HCT116 (cell line): Measurements from ENCODE around the gene GRM1. TPM values are rescaled to one million over a fixed set of nuclear protein-coding genes. Genes with fewer than 3 reads are reported as not detected.

Experiments
- ATAC-seq: fragments of 200-7000 bp; cut with Tn5 transposase; 2 replicates; pipeline ENCODE4 v1.9.1; 2020; ENCODE audit warnings: mild to moderate bottlenecking, moderate library complexity
- BruUV-seq: library from RNA; stranded (reverse); fragments of 400-500 nt; replicated peaks from 2 replicates; lab custom pipeline; 2021; lab: Mats Ljungman, UMichigan
- CTCF ChIA-PET: fragments of 300-600 bp; sonication (Branson Sonifier 250); formaldehyde crosslinking; loops from one replicate; lab custom pipeline; 2021; ENCODE audit warnings: antibody characterized with exemption; lab: Charles Lee
- POLR2A ChIA-PET: fragments of 300-600, 350-600 bp; sonication (Branson Sonifier 250); formaldehyde crosslinking; loops from one replicate; lab custom pipeline; 2021; ENCODE audit warnings: antibody characterized with exemption; lab: Charles Lee
- RAD21 ChIA-PET, 2 experiments: fragments of 300-600 bp; sonication (Branson Sonifier 250); formaldehyde crosslinking; loops; one replicate each; lab custom pipeline; 2023; ENCODE audit warnings: low total read pairs in 2 of 2; ENCODE audit not compliant: uncharacterized antibody in 2 of 2, unreplicated experiment in 2 of 2, low non-redundant PET in 1 of 2; lab: Charles Lee
- DNase-seq: peaks from one replicate; pipeline ENCODE4 v3.0.0-alpha.2; 2010; ENCODE audit warnings: low read depth, low spot score
- H2AFZ ChIP-seq: fragments of 200-600 bp; shearing (Covaris generic), sonication (generic); 2 replicates; pipeline ENCODE4 v1.6.1; 2017; ENCODE audit warnings: low read depth, mixed run types, mixed read lengths, antibody characterized with exemption, low read length; ENCODE audit not compliant: poor library complexity, severe bottlenecking
- H3K27ac ChIP-seq: 2 replicates; pipeline ENCODE4 v1.5.1; 2012; ENCODE audit warnings: low read depth, low read length
- H3K27me3 ChIP-seq: fragments of 200-600 bp; sonication (generic); 2 replicates; pipeline ENCODE4 v1.6.1; 2016; ENCODE audit warnings: mixed run types, low read length, mixed read lengths; ENCODE audit not compliant: insufficient read depth
- H3K36me3 ChIP-seq, 2 experiments: fragments of 200-500 bp in 1 of 2; fragments of 200-600 bp in 1 of 2; sonication (Bioruptor generic) in 1 of 2; sonication (generic) in 1 of 2; 2 replicates each; pipeline versions ENCODE4 v1.5.1 to v1.6.1; 2014 to 2016; ENCODE audit warnings: low read length in 2 of 2, inconsistent platforms in 1 of 2, mixed read lengths in 1 of 2, mixed run types in 1 of 2; ENCODE audit not compliant: insufficient read depth in 2 of 2, control insufficient read depth in 1 of 2
- H3K4me1 ChIP-seq, 2 experiments: fragments of 200-600 bp in 1 of 2; sonication (generic) in 1 of 2; 2 replicates each; pipeline versions ENCODE4 v1.5.1 to v1.6.1; 2012 to 2017; ENCODE audit warnings: low read length in 2 of 2, inconsistent platforms in 1 of 2, mild to moderate bottlenecking in 1 of 2, mixed read lengths in 1 of 2, mixed run types in 1 of 2, moderate library complexity in 1 of 2; ENCODE audit not compliant: insufficient read depth in 2 of 2, control insufficient read depth in 1 of 2
- H3K4me2 ChIP-seq: fragments of 200-600 bp; sonication (generic); 2 replicates; pipeline ENCODE4 v1.6.1; 2017; ENCODE audit warnings: mixed run types, low read length, mixed read lengths
- H3K4me3 ChIP-seq, 2 experiments: fragments of 200-600 bp in 1 of 2; sonication (generic) in 1 of 2; replicated peaks in 1 of 2; 2 replicates each; pipeline ENCODE4 v1.5.1; 2011 to 2016; ENCODE audit warnings: low read length in 2 of 2, control low read depth in 1 of 2, low read depth in 1 of 2, mild to moderate bottlenecking in 1 of 2, mixed read lengths in 1 of 2, mixed run types in 1 of 2
- H3K79me2 ChIP-seq: fragments of 200-600 bp; sonication (generic); 2 replicates; pipeline ENCODE4 v1.6.1; 2017; ENCODE audit warnings: mild to moderate bottlenecking, mixed run types, low read length, moderate library complexity, mixed read lengths; ENCODE audit not compliant: insufficient read depth
- H3K9ac ChIP-seq: fragments of 200-600 bp; sonication (generic); 2 replicates; pipeline ENCODE4 v1.6.1; 2016; ENCODE audit warnings: low read length, mixed read lengths
- H3K9me2 ChIP-seq: fragments of 200-600 bp; sonication (generic), shearing (Covaris generic); 2 replicates; pipeline ENCODE4 v1.6.1; 2017; ENCODE audit warnings: mixed run types, mild to moderate bottlenecking, moderate library complexity; ENCODE audit not compliant: insufficient read depth
- H3K9me3 ChIP-seq, 2 experiments: fragments of 200-500 bp in 1 of 2; fragments of 200-600 bp in 1 of 2; sonication (Bioruptor generic) in 1 of 2; sonication (generic) in 1 of 2; 2 replicates each; pipeline ENCODE4 v1.6.1; 2014 to 2017; ENCODE audit warnings: low read length in 2 of 2, mixed read lengths in 2 of 2, inconsistent platforms in 1 of 2, low read depth in 1 of 2, mild to moderate bottlenecking in 1 of 2, mixed run types in 1 of 2, moderate library complexity in 1 of 2; ENCODE audit not compliant: control insufficient read depth in 1 of 2, insufficient read depth in 1 of 2
- H4K20me1 ChIP-seq: fragments of 200-600 bp; sonication (generic), shearing (Covaris generic); 2 replicates; pipeline ENCODE4 v1.6.1; 2017; ENCODE audit warnings: mixed run types, mild to moderate bottlenecking, moderate library complexity; ENCODE audit not compliant: insufficient read depth
- ATF3 ChIP-seq: IDR thresholded peaks from 2 replicates; pipeline ENCODE4 v1.6.1; 2012
- CEBPB ChIP-seq: IDR thresholded peaks from 2 replicates; pipeline ENCODE4 v1.6.1; 2012; ENCODE audit warnings: low read depth
- CTCF ChIP-seq, 3 experiments: fragments of 200-600 bp in 1 of 3; sonication (generic) in 1 of 3; IDR thresholded peaks in 2 of 3; conservative IDR thresholded peaks in 1 of 3; 2 replicates each; pipeline ENCODE4 v1.5.1; 2012 to 2017; ENCODE audit warnings: low read depth in 2 of 3, low read length in 2 of 3, antibody characterized with exemption in 1 of 3, borderline replicate concordance in 1 of 3, control low read depth in 1 of 3, mild to moderate bottlenecking in 1 of 3, mixed read lengths in 1 of 3, mixed run types in 1 of 3, moderate library complexity in 1 of 3; ENCODE audit not compliant: insufficient read depth in 1 of 3
- EGR1 ChIP-seq: IDR thresholded peaks from 2 replicates; pipeline ENCODE4 v1.6.1; 2012; ENCODE audit warnings: low read depth
- EZH2 ChIP-seq: fragments of 200-600 bp; sonication (generic); IDR thresholded peaks from 2 replicates; pipeline ENCODE4 v1.6.1; 2017; ENCODE audit warnings: antibody characterized with exemption, mixed run types
- EZH2phosphoT487 ChIP-seq: fragments of 200-600 bp; IDR thresholded peaks from 2 replicates; pipeline ENCODE4 v1.6.1; 2018; ENCODE audit warnings: antibody characterized with exemption, borderline replicate concordance
- FOSL1 ChIP-seq: IDR thresholded peaks from 2 replicates; pipeline ENCODE4 v1.6.1; 2012; ENCODE audit warnings: low read depth
- JUND ChIP-seq: IDR thresholded peaks from 2 replicates; pipeline ENCODE4 v1.6.1; 2012
- MAX ChIP-seq: IDR thresholded peaks from 2 replicates; pipeline ENCODE4 v1.6.1; 2012
- POLR2A ChIP-seq: IDR thresholded peaks from 2 replicates; pipeline ENCODE4 v1.7.0; 2011; ENCODE audit warnings: borderline replicate concordance; ENCODE audit not compliant: insufficient read depth, insufficient read length; ENCODE audit errors: extremely low read depth
- POLR2AphosphoS5 ChIP-seq: IDR thresholded peaks from 2 replicates; pipeline ENCODE4 v1.6.1; 2011; ENCODE audit warnings: mild to moderate bottlenecking, low read depth, low read length, moderate library complexity
- REST ChIP-seq: IDR thresholded peaks from 2 replicates; pipeline ENCODE4 v1.6.1; 2012; ENCODE audit warnings: low read depth
- SP1 ChIP-seq: IDR thresholded peaks from 2 replicates; pipeline ENCODE4 v1.6.1; 2012; ENCODE audit warnings: low read depth
- SRF ChIP-seq: IDR thresholded peaks from 2 replicates; pipeline ENCODE4 v1.6.1; 2012; ENCODE audit warnings: low read depth
- TCF7L2 ChIP-seq: IDR thresholded peaks from 2 replicates; pipeline ENCODE4 v1.7.0; 2011; ENCODE audit warnings: borderline replicate concordance, inconsistent platforms; ENCODE audit not compliant: insufficient read depth, insufficient read length; ENCODE audit errors: extremely low read depth
- YY1 ChIP-seq: IDR thresholded peaks from 2 replicates; pipeline ENCODE4 v1.6.1; 2011; ENCODE audit warnings: low read length, low read depth, moderate library complexity, mild to moderate bottlenecking; ENCODE audit not compliant: insufficient replicate concordance; ENCODE audit errors: extremely low read depth
- ZBTB33 ChIP-seq: IDR thresholded peaks from 2 replicates; pipeline ENCODE4 v1.6.1; 2011; ENCODE audit warnings: mild to moderate bottlenecking, low read length, moderate library complexity; ENCODE audit not compliant: insufficient replicate concordance; ENCODE audit errors: extremely low read depth
- ZFX ChIP-seq: fragments of 450-650 bp; IDR thresholded peaks from 2 replicates; pipeline ENCODE4 v1.6.1; 2017
- ZNF274 ChIP-seq: fragments of 200-500 bp; sonication (Bioruptor generic); IDR thresholded peaks from 2 replicates; pipeline ENCODE4 v1.6.1; 2014; ENCODE audit warnings: mild to moderate bottlenecking, low read depth, low read length, inconsistent platforms
- intact Hi-C: fragments of 100-400 bp; cut with micrococcal nuclease; formaldehyde crosslinking; loops from 2 replicates; pipeline ENCODE4 v1.10.0; 2022
- total RNA-seq: library from RNA; stranded (reverse); gene quantifications from one replicate; pipeline ENCODE4 v1.2.1, GENCODE V29; 2021; ENCODE audit not compliant: unreplicated experiment

The GRM1 gene
- total RNA-seq, 1 experiment from 2014 or later, result not detected

GRCh38 chr6:146335336-146335735 lies 306.5 kb downstream of the GRM1 start:
- no TSS peak for BruUV-seq
- TF ChIP-seq POLR2A (no peak), REST (no peak), ZNF274 (no peak), SP1 (no peak), POLR2AphosphoS5 (no peak), SRF (no peak), EGR1 (no peak), CEBPB (no peak), ATF3 (no peak), EZH2phosphoT487 (no peak), TCF7L2 (no peak), FOSL1 (no peak), ZBTB33 (no peak), YY1 (no peak), ZFX (no peak), CTCF (IDR thresholded peaks at IDR 0.05 in 2 of 3, conservative IDR thresholded peaks at IDR 0.05 in 1 of 3; ENCODE audit: borderline replicate concordance in 1 of 3, insufficient read depth in 1 of 3, low read depth in 2 of 3, low read length in 2 of 3) (no peak), MAX (no peak), EZH2 (no peak), JUND (no peak)
- Histone ChIP-seq H3K9me3 (no peaks in the 10 kb centered on the region), H3K4me3 (no peak overlapping the region), H3K79me2 (no peaks in the 10 kb centered on the region), H3K4me2 (no peak overlapping the region), H3K27ac (no peak overlapping the region), H2AFZ (no peak overlapping the region), H3K9me2 (no peaks in the 10 kb centered on the region), H3K36me3 (no peaks in the 10 kb centered on the region), H4K20me1 (no peaks in the 10 kb centered on the region), H3K9ac (no peak overlapping the region), H3K27me3 (no peaks in the 10 kb centered on the region; the same call in 1 of the 2 replicates), H3K4me1 (no peaks in the 10 kb centered on the region)
- no peak for ATAC-seq
- intact Hi-C loops, result no loop called here
- no peak for DNase-seq
- ChIA-PET CTCF (no interaction called here), RAD21 (no interaction called here), POLR2A (no interaction called here)
